PC-9 (cell line): ENCODE data around the gene ZDHHC1. TPM values are rescaled to one million over a fixed set of nuclear protein-coding genes. Genes with fewer than 3 reads are reported as not detected.

Source experiments
- BruUV-seq: library from RNA; stranded (reverse); fragments of 400-500 nt; replicated peaks from 2 replicates; lab custom pipeline; 2021; lab: Mats Ljungman, UMichigan
- CTCF ChIA-PET: fragments of 300-600 bp; sonication (Branson Sonifier 250); formaldehyde crosslinking; loops from one replicate; lab custom pipeline; 2022; ENCODE audit warnings: antibody characterized with exemption; lab: Charles Lee
- POLR2A ChIA-PET: fragments of 300-600 bp; sonication (Branson Sonifier 250); formaldehyde crosslinking; loops from one replicate; lab custom pipeline; 2022; ENCODE audit warnings: antibody characterized with exemption; ENCODE audit not compliant: unreplicated experiment; lab: Charles Lee
- DNase-seq, 2 experiments: peaks; one replicate each; pipeline versions ENCODE4 v3.0.0 to v3.0.0-alpha.2; 2015 to 2022; ENCODE audit warnings: mixed read lengths in 1 of 2
- H2AFZ ChIP-seq: fragments of 200-600 bp; sonication (generic); 2 replicates; pipeline ENCODE4 v1.8.1; 2017; ENCODE audit warnings: antibody characterized with exemption
- H3F3A ChIP-seq: fragments of 200-600 bp; sonication (generic); 2 replicates; pipeline ENCODE4 v1.8.1; 2017; ENCODE audit warnings: antibody characterized with exemption, mild to moderate bottlenecking, low read depth; ENCODE audit not compliant: insufficient read depth
- H3K27ac ChIP-seq: fragments of 200-600 bp; sonication (generic); 2 replicates; pipeline ENCODE4 v1.6.1; 2016; ENCODE audit warnings: mixed run types
- H3K27me3 ChIP-seq: fragments of 200-600 bp; sonication (generic); 2 replicates; pipeline ENCODE4 v1.6.1; 2016; ENCODE audit warnings: low read depth, mixed run types; ENCODE audit not compliant: insufficient read depth
- H3K36me3 ChIP-seq: fragments of 200-600 bp; sonication (generic); 2 replicates; pipeline ENCODE4 v1.6.1; 2016; ENCODE audit warnings: low read depth, mixed run types
- H3K4me1 ChIP-seq: fragments of 200-600 bp; sonication (generic); replicated peaks from 2 replicates; pipeline ENCODE4 v1.6.1; 2016; ENCODE audit warnings: mixed run types; ENCODE audit not compliant: insufficient read depth
- H3K4me2 ChIP-seq: fragments of 200-600 bp; sonication (generic); 2 replicates; pipeline ENCODE4 v1.6.1; 2017; ENCODE audit warnings: mixed run types
- H3K4me3 ChIP-seq: fragments of 200-600 bp; sonication (generic); 2 replicates; pipeline ENCODE4 v1.6.1; 2016; ENCODE audit warnings: mixed run types
- H3K79me2 ChIP-seq: fragments of 200-600 bp; sonication (generic); 2 replicates; pipeline ENCODE4 v1.6.1; 2017; ENCODE audit warnings: low read depth, mixed run types
- H3K9me2 ChIP-seq: fragments of 200-600 bp; sonication (generic); 2 replicates; pipeline ENCODE4 v1.8.1; 2017; ENCODE audit warnings: mild to moderate bottlenecking; ENCODE audit not compliant: insufficient read depth
- H3K9me3 ChIP-seq: fragments of 200-600 bp; sonication (generic); 2 replicates; pipeline ENCODE4 v1.8.1; 2016; ENCODE audit warnings: low read depth; ENCODE audit not compliant: insufficient read depth
- H4K20me1 ChIP-seq: fragments of 200-600 bp; sonication (generic); 2 replicates; pipeline ENCODE4 v1.8.1; 2017; ENCODE audit not compliant: insufficient read depth
- EZH2 ChIP-seq: fragments of 200-600 bp; sonication (generic); IDR thresholded peaks from 2 replicates; pipeline ENCODE4 v1.8.0; 2017; ENCODE audit warnings: antibody characterized with exemption, low read depth
- intact Hi-C: fragments of 100-400 bp; cut with micrococcal nuclease; formaldehyde crosslinking; loops from one replicate; pipeline ENCODE4 v1.10.0; 2022; ENCODE audit not compliant: unreplicated experiment
- total RNA-seq: library from RNA; stranded (reverse); gene quantifications from 2 replicates; pipeline ENCODE4 v1.2.3, GENCODE V29; 2021
- TF ChIP-seq, protein P1 (sequence below): fragments of 200-600 bp; sonication (generic); conservative IDR thresholded peaks from 2 replicates; pipeline ENCODE4 v1.6.1; 2017; ENCODE audit warnings: mixed run types, antibody characterized with exemption, mild to moderate bottlenecking, moderate library complexity

The ZDHHC1 gene
- total RNA-seq, 1 experiment from 2014 or later: 12.8 TPM

DNA sequence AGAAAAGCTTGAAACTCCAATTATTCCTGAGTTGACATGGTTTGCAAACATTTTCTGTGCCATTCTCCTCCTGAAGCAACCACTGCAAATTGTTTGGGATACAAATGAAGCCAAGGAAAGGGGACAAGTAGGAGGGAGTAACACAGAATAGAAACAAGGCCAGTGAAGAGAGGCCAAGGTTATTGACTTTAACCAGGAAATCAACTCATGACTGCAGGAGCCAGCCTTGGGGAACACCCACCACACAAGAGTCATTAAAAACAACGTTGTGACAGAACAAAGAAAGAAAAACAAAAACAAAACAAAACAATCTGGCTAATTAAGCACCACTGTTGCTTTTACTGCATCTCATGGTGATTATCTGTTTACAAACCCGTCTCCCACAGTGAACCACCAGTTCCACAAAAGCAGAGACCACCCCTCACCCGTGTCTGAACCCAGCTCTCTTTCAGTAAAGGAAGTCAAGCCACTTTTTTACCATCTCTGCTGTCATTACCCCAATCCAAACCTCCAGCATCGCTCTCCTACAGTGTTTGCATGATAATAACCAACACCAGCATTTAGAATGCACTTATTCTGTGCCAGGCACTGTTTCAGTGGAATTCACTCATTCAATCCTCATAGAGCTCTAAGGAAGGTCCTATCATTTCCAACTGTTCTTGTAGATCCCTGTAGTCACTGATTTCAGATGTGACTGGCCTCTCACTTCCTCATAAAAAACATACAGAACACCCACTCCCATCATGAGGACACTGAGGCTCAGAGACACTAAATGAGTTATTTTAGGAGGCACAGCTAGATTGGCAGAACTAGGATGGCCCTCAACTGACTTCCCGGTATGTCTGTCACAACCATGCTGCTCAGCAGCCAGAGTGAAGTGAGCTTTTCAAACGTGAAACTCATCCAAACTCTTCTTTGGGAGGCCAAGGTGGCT, 2.0 kb downstream of the ZDHHC1 start:
- TSS peak; percentile 28 for BruUV-seq
- DNase-seq: no peak
- H3K9me2 ChIP-seq: no peaks in the 10 kb centered on the region
- ChIA-PET CTCF (interaction anchor here (0.6 to 1.2 kb wide), 4 partner anchors 21 to 413 kb away, joined by 3 to 19 read pairs (median 6); no protein-coding TSS in a partner anchor), POLR2A (interaction anchor here (0.7 kb wide), 2 partner anchors 46 to 107 kb away, joined by 4 to 6 read pairs; no protein-coding TSS in a partner anchor)
- TF ChIP-seq, protein P1, sequence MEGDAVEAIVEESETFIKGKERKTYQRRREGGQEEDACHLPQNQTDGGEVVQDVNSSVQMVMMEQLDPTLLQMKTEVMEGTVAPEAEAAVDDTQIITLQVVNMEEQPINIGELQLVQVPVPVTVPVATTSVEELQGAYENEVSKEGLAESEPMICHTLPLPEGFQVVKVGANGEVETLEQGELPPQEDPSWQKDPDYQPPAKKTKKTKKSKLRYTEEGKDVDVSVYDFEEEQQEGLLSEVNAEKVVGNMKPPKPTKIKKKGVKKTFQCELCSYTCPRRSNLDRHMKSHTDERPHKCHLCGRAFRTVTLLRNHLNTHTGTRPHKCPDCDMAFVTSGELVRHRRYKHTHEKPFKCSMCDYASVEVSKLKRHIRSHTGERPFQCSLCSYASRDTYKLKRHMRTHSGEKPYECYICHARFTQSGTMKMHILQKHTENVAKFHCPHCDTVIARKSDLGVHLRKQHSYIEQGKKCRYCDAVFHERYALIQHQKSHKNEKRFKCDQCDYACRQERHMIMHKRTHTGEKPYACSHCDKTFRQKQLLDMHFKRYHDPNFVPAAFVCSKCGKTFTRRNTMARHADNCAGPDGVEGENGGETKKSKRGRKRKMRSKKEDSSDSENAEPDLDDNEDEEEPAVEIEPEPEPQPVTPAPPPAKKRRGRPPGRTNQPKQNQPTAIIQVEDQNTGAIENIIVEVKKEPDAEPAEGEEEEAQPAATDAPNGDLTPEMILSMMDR: no peak
- H3K27me3 ChIP-seq: no peaks in the 10 kb centered on the region
- H3K36me3 ChIP-seq: no peaks in the 10 kb centered on the region
- H3K9me3 ChIP-seq: no peaks in the 10 kb centered on the region
- intact Hi-C loops: no loop called here
- H4K20me1 ChIP-seq: no peaks in the 10 kb centered on the region
- no peak overlapping the region for H3K4me3 ChIP-seq
- H3K4me2 ChIP-seq: no peak overlapping the region
- no peaks in the 10 kb centered on the region for H3K79me2 ChIP-seq
- H3K4me1 ChIP-seq: peaks cover 8% of the 10 kb centered on the region
- H2AFZ ChIP-seq: no peak overlapping the region
- H3F3A ChIP-seq: peaks cover 11% of the 10 kb centered on the region; the same call in 1 of the 2 replicates
- no peak overlapping the region for H3K27ac ChIP-seq

DNA sequence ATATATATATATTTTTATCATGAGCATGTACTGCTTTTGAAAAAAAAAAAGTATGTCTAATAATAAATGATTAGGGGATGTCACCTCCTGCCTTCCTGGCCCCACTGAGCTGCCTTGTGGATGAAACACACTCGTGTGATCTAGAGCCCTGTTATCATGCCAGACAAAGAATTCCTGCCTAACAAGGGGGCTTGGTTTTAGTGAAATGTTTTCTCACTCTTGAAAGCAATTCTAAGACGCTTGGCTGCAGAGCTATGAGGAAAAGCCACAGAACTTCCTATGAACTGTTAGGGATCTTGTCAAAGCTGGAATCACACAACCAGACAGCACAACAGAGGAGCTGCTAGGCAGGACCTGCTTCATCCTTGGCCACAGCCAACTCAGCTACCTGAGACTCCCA, 4.0 kb downstream of the ZDHHC1 start:
- Histone ChIP-seq H3K9me2 (no peaks in the 10 kb centered on the region), H4K20me1 (no peaks in the 10 kb centered on the region), H3K27me3 (no peaks in the 10 kb centered on the region), H3K4me2 (no peak overlapping the region), H3K79me2 (no peaks in the 10 kb centered on the region), H3K27ac (no peak overlapping the region), H3K9me3 (no peaks in the 10 kb centered on the region), H3F3A (0 out of 2 replicates have a peak, but pooled peaks cover 5% of the 10 kb centered on the region), H3K4me3 (no peak overlapping the region), H2AFZ (no peak overlapping the region), H3K36me3 (no peaks in the 10 kb centered on the region), H3K4me1 (peaks cover 8% of the 10 kb centered on the region)
- intact Hi-C loops: no loop called here
- ChIA-PET CTCF (interaction anchor here (0.5 to 0.7 kb wide), 2 partner anchors 14 to 21 kb away, joined by 3 read pairs; no protein-coding TSS in a partner anchor), POLR2A (interaction anchor here (0.6 kb wide), 1 partner anchor 101 kb away, joined by 3 read pairs; no protein-coding TSS in a partner anchor)
- DNase-seq: no peak
- BruUV-seq: no TSS peak
- TF ChIP-seq, protein P1: no peak
- no peak for TF ChIP-seq EZH2

DNA sequence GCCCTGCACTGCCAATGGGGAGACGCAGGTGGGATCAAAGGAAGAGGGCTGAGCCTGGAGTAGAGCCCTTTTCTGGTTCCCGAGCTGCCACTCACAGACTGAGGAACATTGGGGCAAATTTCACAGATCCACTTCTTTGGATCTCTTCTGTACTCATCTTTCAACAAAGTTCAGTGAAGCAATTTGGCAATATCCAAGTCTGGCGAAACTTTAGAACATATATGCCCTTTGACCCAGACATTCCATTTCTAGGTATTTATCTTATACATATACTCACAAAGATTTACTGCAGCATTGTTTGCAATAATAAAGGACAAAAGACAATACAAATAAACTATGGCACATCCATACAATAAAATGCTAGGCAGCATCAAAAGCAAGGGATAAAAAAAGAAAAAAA, 4.9 kb downstream of the ZDHHC1 start:
- Histone ChIP-seq H3K27me3 (no peaks in the 10 kb centered on the region), H3K4me2 (no peak overlapping the region), H3K79me2 (no peaks in the 10 kb centered on the region), H3K4me1 (peaks cover 8% of the 10 kb centered on the region; the same call in 1 of the 2 replicates), H2AFZ (no peak overlapping the region), H3K4me3 (no peak overlapping the region), H3K9me3 (no peaks in the 10 kb centered on the region), H4K20me1 (no peaks in the 10 kb centered on the region), H3K27ac (no peak overlapping the region), H3K36me3 (no peaks in the 10 kb centered on the region), H3F3A (0 out of 2 replicates have a peak, but pooled peaks cover 5% of the 10 kb centered on the region), H3K9me2 (no peaks in the 10 kb centered on the region)
- no TSS peak for BruUV-seq
- ChIA-PET CTCF (interaction anchor here (0.8 kb wide), 1 partner anchor 40 kb away, joined by 3 read pairs; no protein-coding TSS in a partner anchor), POLR2A (no interaction called here)
- intact Hi-C loops: no loop called here
- TF ChIP-seq EZH2: no peak
- TF ChIP-seq, protein P1: no peak
- no peak for DNase-seq
